ENCODE measurements around the gene AOAH. TPM values are rescaled to one million over a fixed set of nuclear protein-coding genes. Genes with fewer than 3 reads are reported as not detected.

Gene AOAH
- total and polyA plus RNA-seq, 2 of the 13 experiments (the other 11 are each of a cell fraction or from before 2014, with no cell fraction given): not detected

DNA sequence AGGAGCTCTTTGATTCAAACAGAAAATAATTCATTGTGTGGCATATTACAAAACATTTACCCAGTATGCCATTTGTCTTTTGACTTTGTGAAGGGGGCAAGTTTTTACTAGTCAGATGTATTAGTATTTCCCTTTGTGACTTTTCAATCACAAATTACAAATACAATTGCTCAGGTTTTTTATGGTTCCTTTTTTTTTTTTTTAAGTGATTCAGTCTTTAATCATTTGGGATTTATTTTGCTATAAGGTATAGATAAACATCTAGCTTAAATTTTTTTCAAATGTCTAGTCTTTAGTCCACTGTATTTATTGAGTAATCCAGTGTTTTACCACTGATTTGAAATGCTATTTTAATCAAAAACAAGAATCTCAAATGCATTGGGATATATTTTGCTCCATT lies 75.9 kb downstream of the AOAH start (continued):
- TF ChIP-seq, protein P1, sequence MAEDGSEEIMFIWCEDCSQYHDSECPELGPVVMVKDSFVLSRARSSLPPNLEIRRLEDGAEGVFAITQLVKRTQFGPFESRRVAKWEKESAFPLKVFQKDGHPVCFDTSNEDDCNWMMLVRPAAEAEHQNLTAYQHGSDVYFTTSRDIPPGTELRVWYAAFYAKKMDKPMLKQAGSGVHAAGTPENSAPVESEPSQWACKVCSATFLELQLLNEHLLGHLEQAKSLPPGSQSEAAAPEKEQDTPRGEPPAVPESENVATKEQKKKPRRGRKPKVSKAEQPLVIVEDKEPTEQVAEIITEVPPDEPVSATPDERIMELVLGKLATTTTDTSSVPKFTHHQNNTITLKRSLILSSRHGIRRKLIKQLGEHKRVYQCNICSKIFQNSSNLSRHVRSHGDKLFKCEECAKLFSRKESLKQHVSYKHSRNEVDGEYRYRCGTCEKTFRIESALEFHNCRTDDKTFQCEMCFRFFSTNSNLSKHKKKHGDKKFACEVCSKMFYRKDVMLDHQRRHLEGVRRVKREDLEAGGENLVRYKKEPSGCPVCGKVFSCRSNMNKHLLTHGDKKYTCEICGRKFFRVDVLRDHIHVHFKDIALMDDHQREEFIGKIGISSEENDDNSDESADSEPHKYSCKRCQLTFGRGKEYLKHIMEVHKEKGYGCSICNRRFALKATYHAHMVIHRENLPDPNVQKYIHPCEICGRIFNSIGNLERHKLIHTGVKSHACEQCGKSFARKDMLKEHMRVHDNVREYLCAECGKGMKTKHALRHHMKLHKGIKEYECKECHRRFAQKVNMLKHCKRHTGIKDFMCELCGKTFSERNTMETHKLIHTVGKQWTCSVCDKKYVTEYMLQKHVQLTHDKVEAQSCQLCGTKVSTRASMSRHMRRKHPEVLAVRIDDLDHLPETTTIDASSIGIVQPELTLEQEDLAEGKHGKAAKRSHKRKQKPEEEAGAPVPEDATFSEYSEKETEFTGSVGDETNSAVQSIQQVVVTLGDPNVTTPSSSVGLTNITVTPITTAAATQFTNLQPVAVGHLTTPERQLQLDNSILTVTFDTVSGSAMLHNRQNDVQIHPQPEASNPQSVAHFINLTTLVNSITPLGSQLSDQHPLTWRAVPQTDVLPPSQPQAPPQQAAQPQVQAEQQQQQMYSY (CRISPR knock-in tag; IDR thresholded peaks at IDR 0.05): no peak

DNA sequence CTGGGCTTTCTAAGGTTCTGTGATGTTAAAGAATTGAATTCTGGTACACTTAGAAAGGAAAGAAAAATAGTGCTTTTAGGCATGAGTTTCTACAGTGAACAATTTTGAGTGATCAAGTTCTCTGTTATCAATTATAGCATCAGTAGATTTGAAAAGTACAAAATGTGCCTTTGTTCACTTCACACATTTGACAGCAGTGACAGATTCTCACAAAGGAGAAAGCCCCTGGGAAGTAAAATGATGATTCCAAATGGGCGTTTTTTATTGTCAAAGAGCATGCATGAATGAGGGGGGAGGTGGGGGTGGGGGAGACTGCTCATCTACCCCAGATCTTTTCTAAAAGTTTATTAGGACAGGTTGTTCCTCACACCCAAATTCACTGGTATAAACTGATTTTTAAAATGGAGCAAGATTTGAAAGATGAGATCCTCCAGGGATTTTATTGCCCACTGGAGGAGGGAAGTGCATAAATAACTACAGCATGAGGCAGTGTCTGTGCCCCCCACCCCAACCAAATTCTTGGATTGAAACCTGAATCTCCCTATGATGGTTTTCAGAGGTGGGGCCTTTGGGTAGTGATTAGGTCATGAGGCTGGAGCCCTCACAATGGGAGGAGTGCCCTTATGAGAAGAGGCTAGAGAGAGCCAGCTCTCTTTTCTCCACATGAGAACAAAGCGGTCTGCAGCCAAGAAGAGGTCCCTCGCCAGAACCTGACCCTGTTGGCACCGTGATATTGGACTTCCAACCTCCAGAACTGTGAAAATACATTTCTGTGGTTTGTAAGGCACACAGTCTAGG lies 79.5 kb downstream of the AOAH start:
- H3K27me3 ChIP-seq (ENCODE audit: control insufficient read depth in 1 of 2, insufficient read depth in 2 of 2, low read length in 2 of 2): 0 out of 5 replicates have a peak, but pooled peaks cover 0 to 7% of the 10 kb centered on the region in 2 experiments

More for the DNA sequence above, 79.5 kb downstream of the AOAH start:
- no peaks in the 10 kb centered on the region for H4K20me1 ChIP-seq (ENCODE audit: insufficient read depth, low read length)
- BruUV-seq (replicated peaks): no TSS peak
- no peak overlapping the region for H3K9ac ChIP-seq (ENCODE audit: insufficient read depth, low read depth, low read length)
- TF ChIP-seq ZMYM3 (CRISPR knock-in tag; IDR thresholded peaks at IDR 0.05): no peak
- TF ChIP-seq, protein P2, sequence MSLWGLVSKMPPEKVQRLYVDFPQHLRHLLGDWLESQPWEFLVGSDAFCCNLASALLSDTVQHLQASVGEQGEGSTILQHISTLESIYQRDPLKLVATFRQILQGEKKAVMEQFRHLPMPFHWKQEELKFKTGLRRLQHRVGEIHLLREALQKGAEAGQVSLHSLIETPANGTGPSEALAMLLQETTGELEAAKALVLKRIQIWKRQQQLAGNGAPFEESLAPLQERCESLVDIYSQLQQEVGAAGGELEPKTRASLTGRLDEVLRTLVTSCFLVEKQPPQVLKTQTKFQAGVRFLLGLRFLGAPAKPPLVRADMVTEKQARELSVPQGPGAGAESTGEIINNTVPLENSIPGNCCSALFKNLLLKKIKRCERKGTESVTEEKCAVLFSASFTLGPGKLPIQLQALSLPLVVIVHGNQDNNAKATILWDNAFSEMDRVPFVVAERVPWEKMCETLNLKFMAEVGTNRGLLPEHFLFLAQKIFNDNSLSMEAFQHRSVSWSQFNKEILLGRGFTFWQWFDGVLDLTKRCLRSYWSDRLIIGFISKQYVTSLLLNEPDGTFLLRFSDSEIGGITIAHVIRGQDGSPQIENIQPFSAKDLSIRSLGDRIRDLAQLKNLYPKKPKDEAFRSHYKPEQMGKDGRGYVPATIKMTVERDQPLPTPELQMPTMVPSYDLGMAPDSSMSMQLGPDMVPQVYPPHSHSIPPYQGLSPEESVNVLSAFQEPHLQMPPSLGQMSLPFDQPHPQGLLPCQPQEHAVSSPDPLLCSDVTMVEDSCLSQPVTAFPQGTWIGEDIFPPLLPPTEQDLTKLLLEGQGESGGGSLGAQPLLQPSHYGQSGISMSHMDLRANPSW (CRISPR knock-in tag; IDR thresholded peaks at IDR 0.05; ENCODE audit: borderline replicate concordance): no peak
- no peak for TF ChIP-seq BORCS8-MEF2B (CRISPR knock-in tag; IDR thresholded peaks at IDR 0.05)
- TF ChIP-seq TMF1 (CRISPR knock-in tag; IDR thresholded peaks at IDR 0.05; ENCODE audit: low read depth): no peak
- TF ChIP-seq XBP1 (CRISPR knock-in tag; IDR thresholded peaks at IDR 0.05): no peak
- no peak for TF ChIP-seq CBX1 (IDR thresholded peaks at IDR 0.05; ENCODE audit: low read depth)
- no peak for TF ChIP-seq ZNF296 (CRISPR knock-in tag; conservative IDR thresholded peaks at IDR 0.05)
- no peak for TF ChIP-seq ZFAT (CRISPR knock-in tag; conservative IDR thresholded peaks at IDR 0.05)
- TF ChIP-seq KMT2B (CRISPR knock-in tag; IDR thresholded peaks at IDR 0.05): no peak
- TF ChIP-seq SYNCRIP (IDR thresholded peaks at IDR 0.05; ENCODE audit: insufficient read depth, low read depth, low read length): no peak
- no peak for TF ChIP-seq ZMYM2 (CRISPR knock-in tag; IDR thresholded peaks at IDR 0.05)
- no peak for TF ChIP-seq TRIM24 (CRISPR knock-in tag; IDR thresholded peaks at IDR 0.05)
- TF ChIP-seq, protein P3, sequence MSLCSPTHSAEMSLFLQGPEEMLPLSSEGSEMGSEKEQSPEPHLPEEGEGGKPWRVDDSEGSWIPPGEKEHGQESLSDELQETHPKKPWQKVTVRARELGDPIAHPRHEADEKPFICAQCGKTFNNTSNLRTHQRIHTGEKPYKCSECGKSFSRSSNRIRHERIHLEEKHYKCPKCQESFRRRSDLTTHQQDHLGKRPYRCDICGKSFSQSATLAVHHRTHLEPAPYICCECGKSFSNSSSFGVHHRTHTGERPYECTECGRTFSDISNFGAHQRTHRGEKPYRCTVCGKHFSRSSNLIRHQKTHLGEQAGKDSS (CRISPR knock-in tag; IDR thresholded peaks at IDR 0.05; ENCODE audit: borderline replicate concordance, low read depth): no peak
- no peak for TF ChIP-seq MBNL3 (CRISPR knock-in tag; conservative IDR thresholded peaks at IDR 0.05)
- H3K4me2 ChIP-seq (ENCODE audit: low read depth, low read length): no peak overlapping the region
- H3K79me2 ChIP-seq (ENCODE audit: insufficient read depth, low read length): no peaks in the 10 kb centered on the region
- intact Hi-C loops (cut with micrococcal nuclease; ENCODE audit: unreplicated experiment): no loop called here
- no peak overlapping the region for H3K4me3 ChIP-seq (replicated peaks in 1 of 3; ENCODE audit: insufficient read depth in 1 of 3, low read depth in 2 of 3, low read length in 3 of 3)
- no peak for FAIRE-seq
- WGBS (ENCODE audit: low lambda C conversion rate): 28% methylated on average over 4 of the region's 4 CpGs
- no peak for DNase-seq (ENCODE audit: low spot score)
- H3K9me3 ChIP-seq (ENCODE audit: low read length): no peaks in the 10 kb centered on the region
- H2AFZ ChIP-seq (ENCODE audit: low read length): no peak overlapping the region
- no peak for ATAC-seq
- in situ Hi-C loops (cut with HindIII; ENCODE audit: extremely low pct_ligation_motif_present, low pct_unique_long_range_greater_than_20kb): no loop called here
- no peaks in the 10 kb centered on the region for H3K4me1 ChIP-seq (ENCODE audit: insufficient read depth, low read length)
- H3K27ac ChIP-seq (ENCODE audit: extremely low read length, insufficient read depth, low read length): no peak overlapping the region
- ChIA-PET POLR2A (no interaction called here), CTCF (ENCODE audit: low intra/inter-chr PET ratio, low total read pairs) (no interaction called here)
- no peaks in the 10 kb centered on the region for H3K36me3 ChIP-seq (replicated peaks in 1 of 2; ENCODE audit: control insufficient read depth in 1 of 2, insufficient read depth in 2 of 2, low read length in 2 of 2)

Measured in HepG2 (cell line).